ENCODE results near the gene MS4A3.

GRCh38 chr11:60056349-60056969 is at the start of gene MS4A3:
- no peak for TF ChIP-seq EZH2phosphoT487 (IDR thresholded peaks at IDR 0.05; ENCODE audit: insufficient read depth, low read depth)
- TF ChIP-seq EZH2 (IDR thresholded peaks at IDR 0.05; ENCODE audit: insufficient read depth, poor library complexity, severe bottlenecking): no peak

All from GM23248 (cell line).